MM.1S (cell line): ENCODE data around the gene SCN3B.

ENCODE experiments used
- CTCF ChIP-seq: fragments of 300-600 bp; sonication (generic); IDR thresholded peaks from 2 replicates; pipeline ENCODE4 v1.5.1; 2016; ENCODE audit warnings: antibody characterized with exemption, low read length, mixed read lengths
- EZH2 ChIP-seq: fragments of 300-600 bp; sonication (generic); optimal IDR thresholded peaks from 2 replicates; pipeline ENCODE3; 2017; ENCODE audit warnings: low read depth, mild to moderate bottlenecking, antibody characterized with exemption, low read length, mixed read lengths
- EZH2phosphoT487 ChIP-seq: fragments of 300-600 bp; sonication (generic); IDR thresholded peaks from 2 replicates; pipeline ENCODE4 v1.6.1; 2018; ENCODE audit warnings: antibody characterized with exemption, low read length

DNA sequence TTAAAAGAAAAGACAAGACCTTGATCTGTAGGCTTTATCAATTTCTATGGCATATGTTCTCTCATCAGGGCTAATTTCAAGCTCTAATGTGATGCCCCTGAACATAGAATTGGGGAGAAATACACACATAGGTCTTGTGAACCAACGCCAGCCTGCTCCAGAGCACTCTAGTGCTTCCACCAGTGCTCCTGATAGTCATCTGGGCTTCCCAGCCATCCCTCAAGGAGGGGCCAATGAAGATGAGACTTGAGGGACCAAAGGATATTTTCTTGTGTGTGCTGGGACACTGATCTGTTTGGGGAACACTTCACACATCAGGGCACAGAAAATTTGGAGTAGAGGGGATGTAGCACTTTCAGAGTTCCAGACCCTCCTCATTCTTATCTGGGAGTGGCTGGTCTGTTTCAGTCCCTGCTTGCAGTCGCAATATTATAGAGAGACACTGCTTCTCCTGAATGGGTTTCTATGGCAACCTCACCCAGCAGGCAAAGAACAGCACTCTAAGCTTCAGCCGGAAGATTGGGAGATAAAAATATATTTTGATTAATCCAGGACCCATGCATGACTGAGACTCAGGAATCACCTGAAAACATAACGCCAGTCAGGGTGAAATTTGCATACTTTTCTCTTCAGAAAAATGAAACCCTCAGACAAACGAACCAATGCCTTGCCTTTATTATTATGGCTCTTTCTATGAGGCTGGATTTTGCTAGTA, 28.4 kb upstream of the SCN3B start:
- TF ChIP-seq CTCF (no peak), EZH2 (no peak), EZH2phosphoT487 (no peak)
